Cardiac muscle cell (in vitro differentiated cells and primary cell): ENCODE results near the gene DTNA. TPM values are rescaled to one million over a fixed set of nuclear protein-coding genes. Genes with fewer than 3 reads are reported as not detected.
A peak's percentile ranks its signal among the peaks of the same experiment; 100 is the strongest.

Experiments
- DNase-seq, 2 donors: peaks; one replicate each; pipeline versions ENCODE4 v3.0.0 to v3.0.0-alpha.2; 2010 to 2017; ENCODE audit warnings: low read depth in 1 of 2, low spot score in 1 of 2
- H3K27ac ChIP-seq: fragments of 200-600 bp; sonication (generic); 2 replicates; pipeline ENCODE4 v1.5.1; 2016
- H3K27me3 ChIP-seq: fragments of 200-600 bp; sonication (generic); 2 replicates; pipeline ENCODE4 v1.6.0; 2016; ENCODE audit warnings: control low read depth
- H3K36me3 ChIP-seq: fragments of 200-600 bp; sonication (generic); 2 replicates; pipeline ENCODE4 v1.5.1; 2016; ENCODE audit warnings: control low read depth
- H3K4me1 ChIP-seq: fragments of 200-600 bp; sonication (generic); 2 replicates; pipeline ENCODE4 v1.8.1; 2017; ENCODE audit warnings: low read depth, mild to moderate bottlenecking, mixed run types
- H3K4me3 ChIP-seq: fragments of 200-600 bp; sonication (generic); 2 replicates; pipeline ENCODE4 v1.5.1; 2016; ENCODE audit warnings: mild to moderate bottlenecking
- H3K9me3 ChIP-seq: fragments of 200-600 bp; sonication (generic); 2 replicates; pipeline ENCODE4 v1.5.1; 2017; ENCODE audit warnings: low read depth, mild to moderate bottlenecking, control low read depth
- polyA plus RNA-seq: library from polyadenylated mRNA; unstranded; fragments of >200 nt; fragmentation: Nextera tagmentation; extraction: Ambion mirVana; gene quantifications from 2 replicates; pipeline ENCODE4 v1.2.1, GENCODE V29; 2016
- total RNA-seq: library from RNA; depleted of rRNA; stranded (reverse); fragments of >200 nt; gene quantifications from 2 replicates; pipeline ENCODE4 v1.2.3, GENCODE V29; 2016
- TF ChIP-seq, protein P1 (sequence below): IDR thresholded peaks from 2 replicates; pipeline ENCODE4 v1.5.1; 2012; ENCODE audit warnings: low read depth, mild to moderate bottlenecking, low read length

The DTNA gene
- total and polyA plus RNA-seq, 2 experiments from 2014 or later = 19.6 to 34.6 TPM

DNA sequence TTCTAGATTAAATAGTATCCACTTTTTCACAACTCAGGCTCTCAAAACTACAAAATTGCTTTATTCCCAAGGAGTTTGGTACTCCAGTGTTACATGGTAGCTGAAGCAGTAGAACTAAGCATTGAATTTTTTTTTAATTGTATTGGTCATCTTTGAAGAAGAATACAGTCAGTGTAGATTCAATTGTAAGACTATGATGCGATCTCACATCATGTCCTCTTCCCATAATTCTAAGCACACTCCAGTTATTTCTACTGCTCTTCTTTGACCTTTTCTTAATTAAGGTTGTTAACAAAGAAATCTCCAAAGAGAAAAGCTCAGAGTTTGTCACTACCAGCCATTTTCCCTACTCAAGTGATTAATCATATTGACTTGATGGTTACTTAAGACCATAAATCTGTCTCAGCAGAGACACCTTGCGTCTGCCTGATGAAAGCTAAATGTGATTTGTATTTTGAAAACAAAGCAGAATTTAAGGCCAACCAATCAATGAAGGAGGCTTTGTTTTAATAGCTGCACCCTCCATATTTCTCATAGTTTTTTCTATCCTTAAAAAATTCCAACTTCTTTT lies 130.2 kb downstream of the DTNA start:
- TF ChIP-seq, protein P1, sequence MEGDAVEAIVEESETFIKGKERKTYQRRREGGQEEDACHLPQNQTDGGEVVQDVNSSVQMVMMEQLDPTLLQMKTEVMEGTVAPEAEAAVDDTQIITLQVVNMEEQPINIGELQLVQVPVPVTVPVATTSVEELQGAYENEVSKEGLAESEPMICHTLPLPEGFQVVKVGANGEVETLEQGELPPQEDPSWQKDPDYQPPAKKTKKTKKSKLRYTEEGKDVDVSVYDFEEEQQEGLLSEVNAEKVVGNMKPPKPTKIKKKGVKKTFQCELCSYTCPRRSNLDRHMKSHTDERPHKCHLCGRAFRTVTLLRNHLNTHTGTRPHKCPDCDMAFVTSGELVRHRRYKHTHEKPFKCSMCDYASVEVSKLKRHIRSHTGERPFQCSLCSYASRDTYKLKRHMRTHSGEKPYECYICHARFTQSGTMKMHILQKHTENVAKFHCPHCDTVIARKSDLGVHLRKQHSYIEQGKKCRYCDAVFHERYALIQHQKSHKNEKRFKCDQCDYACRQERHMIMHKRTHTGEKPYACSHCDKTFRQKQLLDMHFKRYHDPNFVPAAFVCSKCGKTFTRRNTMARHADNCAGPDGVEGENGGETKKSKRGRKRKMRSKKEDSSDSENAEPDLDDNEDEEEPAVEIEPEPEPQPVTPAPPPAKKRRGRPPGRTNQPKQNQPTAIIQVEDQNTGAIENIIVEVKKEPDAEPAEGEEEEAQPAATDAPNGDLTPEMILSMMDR = no peak
- no peak for DNase-seq
- no peak overlapping the region for H3K4me3 ChIP-seq
- no peaks in the 10 kb centered on the region for H3K36me3 ChIP-seq
- no peaks in the 10 kb centered on the region for H3K9me3 ChIP-seq
- H3K4me1 ChIP-seq = no peaks in the 10 kb centered on the region
- no peaks in the 10 kb centered on the region for H3K27me3 ChIP-seq
- no peak overlapping the region for H3K27ac ChIP-seq

DNA sequence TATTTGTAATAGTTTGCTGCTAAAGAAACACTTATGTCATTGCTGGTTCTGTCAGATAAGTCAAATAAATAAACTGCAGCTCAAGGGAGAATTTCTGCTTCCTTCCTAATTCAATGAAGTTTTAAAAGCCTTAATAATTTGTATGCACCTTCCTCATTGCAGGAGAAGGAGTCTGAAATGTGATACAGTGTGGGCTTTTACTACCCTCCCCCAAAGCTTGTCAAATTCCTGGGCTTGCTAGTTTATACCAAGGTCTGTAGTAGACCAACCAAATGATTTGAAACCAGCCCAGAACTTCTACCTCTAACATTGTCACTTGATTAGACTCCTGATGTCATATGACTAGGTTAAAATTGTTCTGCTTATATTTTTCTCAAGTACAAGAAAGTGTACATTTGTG lies 131.8 kb downstream of the DTNA start:
- H3K27ac ChIP-seq = no peak overlapping the region
- TF ChIP-seq, protein P1 = no peak
- no peak overlapping the region for H3K4me3 ChIP-seq
- no peaks in the 10 kb centered on the region for H3K9me3 ChIP-seq
- no peaks in the 10 kb centered on the region for H3K27me3 ChIP-seq
- no peaks in the 10 kb centered on the region for H3K4me1 ChIP-seq
- no peak for DNase-seq
- no peaks in the 10 kb centered on the region for H3K36me3 ChIP-seq

DNA sequence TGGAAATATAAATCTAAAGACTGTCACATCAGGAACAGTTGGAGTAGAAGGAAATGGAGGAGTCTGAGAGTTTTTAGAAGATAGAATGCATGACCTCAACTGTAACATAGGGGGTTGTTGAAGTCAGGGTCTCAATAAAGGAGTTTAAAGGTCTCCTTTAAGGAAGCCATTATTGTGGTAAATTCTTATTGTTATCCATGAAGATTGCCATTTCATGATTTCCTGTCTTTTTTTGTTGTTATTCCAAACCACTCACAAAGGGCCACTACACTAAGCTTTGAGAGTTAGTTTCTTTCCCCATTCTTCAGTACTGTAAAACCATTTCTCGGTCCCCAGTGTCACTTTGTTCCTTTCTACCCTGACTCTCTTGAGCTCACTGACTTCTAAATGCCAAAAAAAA lies 134.0 kb downstream of the DTNA start:
- Histone ChIP-seq H3K27ac (no peak overlapping the region), H3K9me3 (no peaks in the 10 kb centered on the region), H3K27me3 (no peaks in the 10 kb centered on the region), H3K36me3 (no peaks in the 10 kb centered on the region), H3K4me1 (no peaks in the 10 kb centered on the region), H3K4me3 (no peak overlapping the region)
- TF ChIP-seq, protein P1 = no peak
- DNase-seq = no peak

DNA sequence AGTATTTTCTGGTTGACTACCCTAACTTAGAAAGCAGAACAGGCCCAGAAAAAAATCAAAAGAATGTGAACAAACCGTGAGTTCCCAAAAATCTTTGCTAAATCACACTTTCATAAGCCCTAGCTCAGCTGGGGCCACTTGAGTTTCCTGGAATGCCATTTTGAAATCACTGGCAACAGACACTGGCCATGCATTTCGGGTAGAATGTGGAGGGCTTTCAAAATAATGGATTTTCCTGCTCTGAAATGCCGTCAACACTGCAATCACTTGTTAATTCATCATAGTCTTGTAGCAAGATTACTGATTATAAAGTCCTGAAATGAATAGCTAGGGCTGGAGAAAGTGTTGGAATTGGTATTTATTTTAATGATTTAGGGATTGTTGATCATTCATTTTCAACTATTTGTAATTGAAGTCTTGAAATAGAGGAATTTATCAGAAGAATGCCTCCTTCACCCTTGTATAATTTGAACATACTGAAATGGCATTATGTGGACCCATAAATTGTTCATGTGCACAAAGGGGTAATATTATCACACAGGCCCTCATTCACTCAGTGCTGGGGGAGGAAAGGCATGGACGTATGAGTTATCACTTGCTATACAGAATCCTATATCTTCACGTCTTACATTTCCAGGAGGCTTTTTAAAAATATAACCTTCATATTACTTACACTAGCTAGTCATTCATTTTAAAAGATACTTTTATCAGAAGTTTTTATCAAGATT lies 134.8 kb downstream of the DTNA start:
- Histone ChIP-seq H3K4me3 (no peak overlapping the region), H3K4me1 (no peaks in the 10 kb centered on the region), H3K9me3 (no peaks in the 10 kb centered on the region), H3K27ac (no peak overlapping the region), H3K27me3 (no peaks in the 10 kb centered on the region), H3K36me3 (no peaks in the 10 kb centered on the region)
- peak in 1 of 2 donors; percentile 18 for DNase-seq
- TF ChIP-seq, protein P1 = no peak

DNA sequence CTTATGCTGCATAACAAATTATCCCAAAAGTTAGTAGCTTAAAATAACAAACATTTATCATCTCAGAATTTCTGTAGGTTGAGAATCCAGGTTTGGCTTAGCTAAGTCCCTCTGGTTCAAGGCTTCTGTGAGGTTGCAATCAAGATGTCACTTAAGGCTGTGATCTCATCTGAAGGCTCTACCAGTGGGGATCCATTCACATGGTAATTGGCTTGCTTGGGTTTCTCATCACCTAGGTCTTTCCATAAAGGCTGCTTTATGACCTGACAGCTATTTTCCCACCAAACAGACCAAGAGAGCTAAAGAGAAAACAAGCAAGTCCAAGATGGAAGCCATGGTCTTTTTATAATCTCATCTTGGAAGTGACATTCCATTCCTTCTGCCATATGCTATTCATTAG lies 137.3 kb downstream of the DTNA start:
- no peak overlapping the region for H3K4me3 ChIP-seq
- H3K36me3 ChIP-seq = no peaks in the 10 kb centered on the region
- no peaks in the 10 kb centered on the region for H3K4me1 ChIP-seq
- no peaks in the 10 kb centered on the region for H3K9me3 ChIP-seq
- DNase-seq = no peak
- H3K27ac ChIP-seq = no peak overlapping the region
- TF ChIP-seq, protein P1 = no peak
- no peaks in the 10 kb centered on the region for H3K27me3 ChIP-seq
